ENCODE measurements around the gene EPS8.

- TF ChIP-seq, protein P1, sequence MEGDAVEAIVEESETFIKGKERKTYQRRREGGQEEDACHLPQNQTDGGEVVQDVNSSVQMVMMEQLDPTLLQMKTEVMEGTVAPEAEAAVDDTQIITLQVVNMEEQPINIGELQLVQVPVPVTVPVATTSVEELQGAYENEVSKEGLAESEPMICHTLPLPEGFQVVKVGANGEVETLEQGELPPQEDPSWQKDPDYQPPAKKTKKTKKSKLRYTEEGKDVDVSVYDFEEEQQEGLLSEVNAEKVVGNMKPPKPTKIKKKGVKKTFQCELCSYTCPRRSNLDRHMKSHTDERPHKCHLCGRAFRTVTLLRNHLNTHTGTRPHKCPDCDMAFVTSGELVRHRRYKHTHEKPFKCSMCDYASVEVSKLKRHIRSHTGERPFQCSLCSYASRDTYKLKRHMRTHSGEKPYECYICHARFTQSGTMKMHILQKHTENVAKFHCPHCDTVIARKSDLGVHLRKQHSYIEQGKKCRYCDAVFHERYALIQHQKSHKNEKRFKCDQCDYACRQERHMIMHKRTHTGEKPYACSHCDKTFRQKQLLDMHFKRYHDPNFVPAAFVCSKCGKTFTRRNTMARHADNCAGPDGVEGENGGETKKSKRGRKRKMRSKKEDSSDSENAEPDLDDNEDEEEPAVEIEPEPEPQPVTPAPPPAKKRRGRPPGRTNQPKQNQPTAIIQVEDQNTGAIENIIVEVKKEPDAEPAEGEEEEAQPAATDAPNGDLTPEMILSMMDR (IDR thresholded peaks at IDR 0.05; ENCODE audit: borderline replicate concordance, extremely low read depth, low read length, poor library complexity, severe bottlenecking) = no peak
- no peak for TF ChIP-seq EZH2 (IDR thresholded peaks at IDR 0.05; ENCODE audit: borderline replicate concordance, low read depth, low read length, severe bottlenecking)
Measured at GRCh38 chr12:15634010-15634683, 155.0 kb downstream of the EPS8 start.

Data from DND-41 (cell line).